ENCODE measurements around the gene RNASE8. TPM values are rescaled to one million over a fixed set of nuclear protein-coding genes. Genes with fewer than 3 reads are reported as not detected.

RNASE8 gene
- total RNA-seq, 1 experiment from 2014 or later: not detected

- H3K36me3 ChIP-seq: peaks cover 97% of the 10 kb centered on the region
- no peaks in the 10 kb centered on the region for H3K9me3 ChIP-seq (replicated peaks)
- no peaks in the 10 kb centered on the region for H3K27me3 ChIP-seq (replicated peaks)
- no peak for DNase-seq (ENCODE audit: low read depth in 1 of 2, low spot score in 2 of 2)
- no peak overlapping the region for H3K27ac ChIP-seq
- H3K4me3 ChIP-seq: no peak overlapping the region
- H3K4me1 ChIP-seq (replicated peaks): no peaks in the 10 kb centered on the region
Observed at GRCh38 chr14:21078287-21078686, 20.7 kb downstream of the RNASE8 start.

DNA sequence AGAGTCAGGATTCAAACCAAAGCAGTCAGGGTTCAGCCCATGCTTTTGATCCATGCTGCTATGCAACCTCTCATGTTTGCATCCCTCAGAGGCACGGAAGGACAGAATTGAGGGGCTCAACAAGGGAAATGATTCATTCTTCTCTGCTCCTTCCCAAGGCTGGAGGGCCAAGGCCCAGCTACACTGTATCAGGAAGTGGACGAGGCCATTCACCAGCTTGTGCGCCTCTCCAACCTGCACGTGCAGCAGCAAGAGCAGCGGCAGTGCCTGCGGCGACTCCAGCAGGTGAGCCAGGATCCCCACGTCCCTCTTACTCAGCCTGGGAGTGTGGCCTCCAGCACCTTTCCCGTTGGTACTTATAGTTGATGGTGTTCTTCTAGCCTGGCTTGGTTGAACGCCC lies 21.1 kb downstream of the RNASE8 start:
- Histone ChIP-seq H3K9me3 (replicated peaks) (no peaks in the 10 kb centered on the region), H3K27me3 (replicated peaks) (no peaks in the 10 kb centered on the region), H3K4me1 (replicated peaks) (peaks cover 1% of the 10 kb centered on the region), H3K36me3 (peaks cover 94% of the 10 kb centered on the region), H3K4me3 (no peak overlapping the region), H3K27ac (no peak overlapping the region)
- no peak for DNase-seq (ENCODE audit: low read depth in 1 of 2, low spot score in 2 of 2)

DNA sequence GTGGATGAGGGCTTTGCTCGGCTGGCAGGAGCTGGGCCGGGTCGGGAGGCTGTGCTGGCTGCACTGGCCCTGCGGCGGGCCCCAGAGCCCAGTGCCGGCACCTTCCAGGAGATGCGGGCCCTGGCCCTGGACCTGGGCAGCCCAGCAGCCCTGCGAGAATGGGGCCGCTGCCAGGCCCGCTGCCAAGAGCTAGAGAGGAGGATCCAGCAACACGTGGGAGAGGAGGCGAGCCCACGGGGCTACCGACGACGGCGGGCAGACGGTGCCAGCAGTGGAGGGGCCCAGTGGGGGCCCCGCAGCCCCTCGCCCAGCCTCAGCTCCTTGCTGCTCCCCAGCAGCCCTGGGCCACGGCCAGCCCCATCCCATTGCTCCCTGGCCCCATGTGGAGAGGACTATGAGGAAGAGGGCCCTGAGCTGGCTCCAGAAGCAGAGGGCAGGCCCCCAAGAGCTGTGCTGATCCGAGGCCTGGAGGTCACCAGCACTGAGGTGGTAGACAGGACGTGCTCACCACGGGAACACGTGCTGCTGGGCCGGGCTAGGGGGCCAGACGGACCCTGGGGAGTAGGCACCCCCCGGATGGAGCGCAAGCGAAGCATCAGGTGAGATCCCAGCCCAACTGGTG lies 24.0 kb downstream of the RNASE8 start:
- no peaks in the 10 kb centered on the region for H3K27me3 ChIP-seq (replicated peaks)
- DNase-seq (ENCODE audit: low read depth in 1 of 2, low spot score in 2 of 2): no peak
- no peak overlapping the region for H3K4me3 ChIP-seq
- H3K4me1 ChIP-seq (replicated peaks): peaks cover 20% of the 10 kb centered on the region
- H3K27ac ChIP-seq: no peak overlapping the region
- H3K9me3 ChIP-seq (replicated peaks): no peaks in the 10 kb centered on the region
- H3K36me3 ChIP-seq: peaks cover 94% of the 10 kb centered on the region

- Histone ChIP-seq H3K9me3 (replicated peaks) (no peaks in the 10 kb centered on the region), H3K36me3 (peaks cover 97% of the 10 kb centered on the region), H3K27me3 (replicated peaks) (no peaks in the 10 kb centered on the region), H3K4me3 (no peak overlapping the region), H3K27ac (peak overlapping the region; percentile 51; the same call in 1 of the 2 replicates), H3K4me1 (replicated peaks) (peaks cover 27% of the 10 kb centered on the region)
- no peak for DNase-seq (ENCODE audit: low read depth in 1 of 2, low spot score in 2 of 2)
Observed at GRCh38 chr14:21083565-21084325, 26.1 kb downstream of the RNASE8 start.

GRCh38 chr14:21084396-21084795 lies 26.8 kb downstream of the RNASE8 start:
- H3K36me3 ChIP-seq: peaks cover 95% of the 10 kb centered on the region
- no peak for DNase-seq (ENCODE audit: low read depth in 1 of 2, low spot score in 2 of 2)
- no peaks in the 10 kb centered on the region for H3K9me3 ChIP-seq (replicated peaks)
- no peaks in the 10 kb centered on the region for H3K27me3 ChIP-seq (replicated peaks)
- H3K4me3 ChIP-seq: no peak overlapping the region
- H3K4me1 ChIP-seq (replicated peaks): peaks cover 27% of the 10 kb centered on the region
- H3K27ac ChIP-seq: peak overlapping the region; percentile 51

- peaks cover 27% of the 10 kb centered on the region for H3K4me1 ChIP-seq (replicated peaks)
- peak in 1 of 2 experiments; percentile 41 for DNase-seq (ENCODE audit: low read depth in 1 of 2, low spot score in 2 of 2)
- H3K4me3 ChIP-seq: no peak overlapping the region
- peak overlapping the region; percentile 51 for H3K27ac ChIP-seq
- H3K9me3 ChIP-seq (replicated peaks): no peaks in the 10 kb centered on the region
- no peaks in the 10 kb centered on the region for H3K27me3 ChIP-seq (replicated peaks)
- H3K36me3 ChIP-seq: peaks cover 92% of the 10 kb centered on the region
Observed at GRCh38 chr14:21084998-21085853, 27.6 kb downstream of the RNASE8 start.

DNA sequence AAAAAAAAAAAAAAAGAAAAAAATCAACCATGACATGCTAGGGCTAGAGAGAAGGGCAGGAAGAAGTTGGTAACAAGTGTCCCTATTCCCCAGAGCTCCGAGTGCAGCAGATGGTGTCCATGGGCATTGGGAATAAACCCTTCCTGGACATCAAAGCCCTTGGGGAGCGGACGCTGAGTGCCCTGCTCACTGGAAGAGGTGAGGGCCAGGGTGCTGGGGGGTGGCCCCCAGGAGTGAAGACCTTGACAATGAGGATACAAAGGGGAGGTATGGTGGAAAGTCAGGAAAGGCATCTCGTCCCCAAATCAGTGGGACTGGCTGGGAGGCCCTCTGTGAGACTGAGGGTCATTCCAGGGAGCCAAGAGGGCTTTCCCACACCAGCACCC lies 29.3 kb downstream of the RNASE8 start:
- no peaks in the 10 kb centered on the region for H3K9me3 ChIP-seq (replicated peaks)
- H3K36me3 ChIP-seq: peaks cover 91% of the 10 kb centered on the region
- no peak for DNase-seq (ENCODE audit: low read depth in 1 of 2, low spot score in 2 of 2)
- H3K27me3 ChIP-seq (replicated peaks): no peaks in the 10 kb centered on the region
- no peak overlapping the region for H3K4me3 ChIP-seq
- H3K27ac ChIP-seq: peak overlapping the region; percentile 60
- H3K4me1 ChIP-seq (replicated peaks): peaks cover 27% of the 10 kb centered on the region

GRCh38 chr14:21087294-21088091 lies 29.9 kb downstream of the RNASE8 start:
- Histone ChIP-seq H3K4me1 (replicated peaks) (peaks cover 27% of the 10 kb centered on the region), H3K9me3 (replicated peaks) (no peaks in the 10 kb centered on the region), H3K36me3 (peaks cover 90% of the 10 kb centered on the region)

GRCh38 chr14:21088687-21089086 lies 31.1 kb downstream of the RNASE8 start:
- H3K27ac ChIP-seq: no peak overlapping the region
- peaks cover 82% of the 10 kb centered on the region for H3K36me3 ChIP-seq
- no peaks in the 10 kb centered on the region for H3K9me3 ChIP-seq (replicated peaks)
- peaks cover 26% of the 10 kb centered on the region for H3K4me1 ChIP-seq (replicated peaks)
- H3K27me3 ChIP-seq (replicated peaks): no peaks in the 10 kb centered on the region
- DNase-seq (ENCODE audit: low read depth in 1 of 2, low spot score in 2 of 2): no peak
- H3K4me3 ChIP-seq: no peak overlapping the region

More at GRCh38 chr14:21087294-21088091, 29.9 kb downstream of the RNASE8 start:
- Histone ChIP-seq H3K4me3 (no peak overlapping the region), H3K27ac (peak overlapping the region; percentile 60), H3K27me3 (replicated peaks) (no peaks in the 10 kb centered on the region)
- DNase-seq (ENCODE audit: low read depth in 1 of 2, low spot score in 2 of 2): peak; percentile 55 to 63

DNA sequence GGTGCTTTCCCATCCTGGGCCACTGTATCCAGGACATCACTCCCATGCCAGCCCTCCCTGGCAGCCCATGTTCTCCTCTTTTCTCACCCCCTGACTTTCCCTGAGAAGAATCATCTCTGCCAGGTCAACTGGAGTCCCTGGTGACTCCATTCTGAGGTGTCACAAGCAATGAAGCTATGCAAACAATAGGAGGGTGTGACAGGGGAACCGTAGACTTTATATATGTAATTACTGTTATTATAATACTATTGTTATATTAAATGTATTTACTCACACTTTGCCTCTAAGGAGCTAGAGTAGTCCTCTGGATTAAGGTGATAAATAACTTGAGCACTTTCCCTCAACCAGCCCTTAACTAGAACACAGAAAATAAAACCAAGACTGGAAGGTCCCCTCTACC lies 31.6 kb downstream of the RNASE8 start:
- DNase-seq (ENCODE audit: low read depth in 1 of 2, low spot score in 2 of 2): no peak
- peaks cover 20% of the 10 kb centered on the region for H3K4me1 ChIP-seq (replicated peaks)
- no peak overlapping the region for H3K27ac ChIP-seq
- H3K4me3 ChIP-seq: no peak overlapping the region
- H3K9me3 ChIP-seq (replicated peaks): no peaks in the 10 kb centered on the region
- peaks cover 76% of the 10 kb centered on the region for H3K36me3 ChIP-seq
- H3K27me3 ChIP-seq (replicated peaks): no peaks in the 10 kb centered on the region

GRCh38 chr14:21089877-21090193 lies 32.2 kb downstream of the RNASE8 start:
- no peak for DNase-seq (ENCODE audit: low read depth in 1 of 2, low spot score in 2 of 2)
- Histone ChIP-seq H3K36me3 (peaks cover 70% of the 10 kb centered on the region), H3K27me3 (replicated peaks) (no peaks in the 10 kb centered on the region), H3K27ac (no peak overlapping the region), H3K4me3 (no peak overlapping the region), H3K4me1 (replicated peaks) (peaks cover 15% of the 10 kb centered on the region), H3K9me3 (replicated peaks) (no peaks in the 10 kb centered on the region)

DNA sequence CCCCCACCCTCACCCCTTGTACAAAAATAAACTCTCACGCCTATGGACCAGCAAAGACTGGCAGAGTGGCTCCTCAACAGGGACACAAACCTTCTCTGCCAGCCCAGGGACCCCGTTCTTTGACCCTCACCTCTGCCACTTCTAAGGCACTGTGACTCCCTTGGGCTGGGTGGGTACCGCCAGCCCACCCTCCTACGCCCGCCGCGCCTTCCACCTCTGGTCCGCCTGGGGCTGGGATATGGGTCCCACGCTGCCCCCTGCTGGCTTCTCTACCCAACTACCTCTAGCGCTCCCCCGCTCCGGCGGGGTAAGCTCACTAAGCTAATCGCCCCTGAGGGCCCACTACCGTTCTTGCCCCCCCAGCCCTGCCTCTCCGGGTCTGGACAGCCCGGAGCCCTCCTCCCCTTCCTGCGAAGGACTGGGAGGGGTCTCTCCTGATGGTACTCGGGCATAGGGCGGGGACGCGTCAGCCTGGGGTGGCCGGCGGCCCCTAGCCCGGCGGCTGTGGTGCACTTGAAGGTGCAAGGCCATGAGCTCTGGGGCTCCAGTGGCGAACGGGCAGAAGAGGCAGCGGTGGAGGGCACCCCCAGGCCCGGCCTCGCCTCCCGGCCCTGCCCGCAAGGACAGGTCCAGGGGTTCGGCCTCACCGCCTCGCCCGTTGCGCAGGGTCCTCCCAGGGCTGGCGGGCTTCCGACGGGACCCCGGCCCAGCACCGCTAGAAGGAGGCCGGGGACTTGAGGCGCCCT lies 32.7 kb downstream of the RNASE8 start:
- Histone ChIP-seq H3K4me3 (no peak overlapping the region), H3K9me3 (replicated peaks) (no peaks in the 10 kb centered on the region), H3K36me3 (peaks cover 65% of the 10 kb centered on the region), H3K27me3 (replicated peaks) (no peaks in the 10 kb centered on the region), H3K4me1 (replicated peaks) (peaks cover 9% of the 10 kb centered on the region), H3K27ac (no peak overlapping the region)
- DNase-seq (ENCODE audit: low read depth in 1 of 2, low spot score in 2 of 2): no peak
